IMR-90 (cell line): ENCODE measurements around the gene APEX1.
"Not testable (repeated sequence)": the region's sequence is repeated elsewhere in the genome, so short reads cannot be mapped to it uniquely, and the experiment has no call there.

Source experiments
- CEBPB ChIP-seq: IDR thresholded peaks from 2 replicates; pipeline ENCODE4 v1.6.1; 2012; ENCODE audit warnings: low read depth, low read length, improper control_type of control experiment
- CHD1 ChIP-seq: IDR thresholded peaks from 2 replicates; pipeline ENCODE4 v1.6.1; 2012; ENCODE audit warnings: low read depth, low read length, improper control_type of control experiment
- FOS ChIP-seq: fragments of 150-350 bp; IDR thresholded peaks from 2 replicates; pipeline ENCODE4 v1.6.1; 2016; ENCODE audit warnings: low read depth, low read length
- MAFK ChIP-seq: IDR thresholded peaks from 2 replicates; pipeline ENCODE4 v1.6.1; 2012; ENCODE audit warnings: low read depth, low read length, improper control_type of control experiment
- POLR2A ChIP-seq: IDR thresholded peaks from 2 replicates; pipeline ENCODE4 v1.6.1; 2012; ENCODE audit warnings: mild to moderate bottlenecking, low read depth, low read length
- TF ChIP-seq, protein P1 (sequence below): conservative IDR thresholded peaks from 2 replicates; pipeline ENCODE4 v1.5.1; 2012; ENCODE audit warnings: mild to moderate bottlenecking, low read depth, low read length, improper control_type of control experiment
- TF ChIP-seq, protein P2 (sequence below): fragments of 150-350 bp; IDR thresholded peaks from 2 replicates; pipeline ENCODE4 v1.6.1; 2017; ENCODE audit warnings: mild to moderate bottlenecking, antibody characterized with exemption, low read length, low read depth

DNA sequence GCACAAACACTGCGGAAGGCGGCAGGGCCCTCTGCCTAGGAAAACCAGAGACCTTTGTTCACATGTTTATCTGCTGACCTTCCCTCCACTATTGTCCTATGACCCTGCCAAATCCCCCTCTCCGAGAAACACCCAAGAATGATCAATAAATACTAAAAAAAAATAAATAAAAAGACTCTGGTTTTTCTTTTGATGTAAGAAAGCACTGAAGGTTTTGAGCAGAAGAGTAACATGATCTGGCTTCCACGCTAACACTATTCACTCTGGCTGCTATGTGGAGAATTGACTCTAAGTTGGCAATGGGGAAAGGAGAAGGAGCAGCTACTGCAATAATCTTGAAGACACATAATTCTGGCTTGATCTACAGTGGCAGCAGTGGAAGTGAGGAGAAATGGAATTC lies 11.4 kb upstream of the APEX1 start:
- TF ChIP-seq, protein P1, sequence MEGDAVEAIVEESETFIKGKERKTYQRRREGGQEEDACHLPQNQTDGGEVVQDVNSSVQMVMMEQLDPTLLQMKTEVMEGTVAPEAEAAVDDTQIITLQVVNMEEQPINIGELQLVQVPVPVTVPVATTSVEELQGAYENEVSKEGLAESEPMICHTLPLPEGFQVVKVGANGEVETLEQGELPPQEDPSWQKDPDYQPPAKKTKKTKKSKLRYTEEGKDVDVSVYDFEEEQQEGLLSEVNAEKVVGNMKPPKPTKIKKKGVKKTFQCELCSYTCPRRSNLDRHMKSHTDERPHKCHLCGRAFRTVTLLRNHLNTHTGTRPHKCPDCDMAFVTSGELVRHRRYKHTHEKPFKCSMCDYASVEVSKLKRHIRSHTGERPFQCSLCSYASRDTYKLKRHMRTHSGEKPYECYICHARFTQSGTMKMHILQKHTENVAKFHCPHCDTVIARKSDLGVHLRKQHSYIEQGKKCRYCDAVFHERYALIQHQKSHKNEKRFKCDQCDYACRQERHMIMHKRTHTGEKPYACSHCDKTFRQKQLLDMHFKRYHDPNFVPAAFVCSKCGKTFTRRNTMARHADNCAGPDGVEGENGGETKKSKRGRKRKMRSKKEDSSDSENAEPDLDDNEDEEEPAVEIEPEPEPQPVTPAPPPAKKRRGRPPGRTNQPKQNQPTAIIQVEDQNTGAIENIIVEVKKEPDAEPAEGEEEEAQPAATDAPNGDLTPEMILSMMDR = not testable (repeated sequence)
- not testable (repeated sequence) for TF ChIP-seq FOS, CEBPB, MAFK, POLR2A, CHD1
- TF ChIP-seq, protein P2, sequence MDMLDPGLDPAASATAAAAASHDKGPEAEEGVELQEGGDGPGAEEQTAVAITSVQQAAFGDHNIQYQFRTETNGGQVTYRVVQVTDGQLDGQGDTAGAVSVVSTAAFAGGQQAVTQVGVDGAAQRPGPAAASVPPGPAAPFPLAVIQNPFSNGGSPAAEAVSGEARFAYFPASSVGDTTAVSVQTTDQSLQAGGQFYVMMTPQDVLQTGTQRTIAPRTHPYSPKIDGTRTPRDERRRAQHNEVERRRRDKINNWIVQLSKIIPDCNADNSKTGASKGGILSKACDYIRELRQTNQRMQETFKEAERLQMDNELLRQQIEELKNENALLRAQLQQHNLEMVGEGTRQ = not testable (repeated sequence)
